ENCODE data around the gene KRTAP4-11.
"Not testable (repeated sequence)": the region's sequence is repeated elsewhere in the genome, so short reads cannot be mapped to it uniquely, and the experiment has no call there.

The KRTAP4-11 gene

DNA sequence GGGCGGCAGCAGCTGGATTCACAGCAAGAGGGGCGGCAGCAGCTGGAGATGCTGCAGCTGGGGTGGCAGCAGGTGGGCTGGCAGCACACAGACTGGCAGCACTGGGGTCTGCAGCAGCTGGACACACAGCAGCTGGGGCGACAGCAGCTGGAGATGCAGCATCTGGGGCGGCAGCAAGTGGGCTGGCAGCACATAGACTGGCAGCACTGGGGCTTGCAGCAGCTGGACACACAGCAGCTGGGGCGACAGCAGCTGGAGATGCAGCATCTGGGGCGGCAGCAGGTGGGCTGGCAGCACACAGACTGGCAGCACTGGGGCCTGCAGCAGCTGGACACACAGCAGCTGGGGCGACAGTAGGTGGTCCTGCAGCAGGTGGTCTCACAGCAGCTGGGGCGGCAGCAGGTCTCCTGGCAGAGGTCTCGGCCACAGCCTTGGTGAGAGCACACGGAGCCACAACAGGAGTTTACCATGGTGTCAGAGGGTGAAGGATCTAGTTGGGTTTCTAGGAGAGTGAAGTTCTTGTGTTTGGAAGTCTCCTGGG is at the start of gene KRTAP4-11:
Gene KRTAP4-11, minus strand, starts transcription at position 528 of the 541 bp plus-strand sequence. Its CDS starts 58 bp downstream, at position 470.
- not testable (repeated sequence) for DNase-seq (ENCODE audit: low spot score)

GRCh38 chr17:41167561-41167960 is 49.4 kb upstream of the KRTAP4-11 start:
- no peak for DNase-seq (ENCODE audit: low spot score)

DNA sequence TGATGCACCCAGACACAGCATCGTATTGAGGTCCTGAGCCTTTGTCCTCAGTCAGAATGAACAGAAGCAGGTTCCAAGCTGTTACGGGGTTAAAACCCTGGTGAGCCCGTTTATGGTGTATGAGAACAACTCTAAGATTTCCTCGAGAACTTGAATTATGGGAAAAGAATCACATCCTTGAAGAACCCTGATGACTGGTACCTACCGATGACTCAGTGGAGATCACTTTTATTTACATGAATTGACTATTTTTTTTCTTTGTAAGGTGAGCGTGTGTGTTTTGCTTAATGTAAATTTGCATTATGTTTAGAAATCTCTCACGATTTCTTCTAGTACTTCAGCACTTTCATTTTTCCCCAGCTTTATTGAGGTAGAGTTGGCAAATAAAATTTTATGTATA is 45.7 kb upstream of the KRTAP4-11 start:
- DNase-seq (ENCODE audit: low spot score): peak; percentile 23

GRCh38 chr17:41160648-41161047 is 42.5 kb upstream of the KRTAP4-11 start, which contains the start of gene KRTAP4-4:
Gene KRTAP4-4, minus strand, starts transcription at chr17:41160748. Its CDS starts 57 bp downstream, at chr17:41160691.
- no peak for DNase-seq (ENCODE audit: low spot score)

- DNase-seq (ENCODE audit: low spot score): not testable (repeated sequence)
Measured at GRCh38 chr17:41160190-41160589, 42.0 kb upstream of the KRTAP4-11 start.

GRCh38 chr17:41153856-41154255 is 35.7 kb upstream of the KRTAP4-11 start:
- DNase-seq (ENCODE audit: low spot score): no peak

DNA sequence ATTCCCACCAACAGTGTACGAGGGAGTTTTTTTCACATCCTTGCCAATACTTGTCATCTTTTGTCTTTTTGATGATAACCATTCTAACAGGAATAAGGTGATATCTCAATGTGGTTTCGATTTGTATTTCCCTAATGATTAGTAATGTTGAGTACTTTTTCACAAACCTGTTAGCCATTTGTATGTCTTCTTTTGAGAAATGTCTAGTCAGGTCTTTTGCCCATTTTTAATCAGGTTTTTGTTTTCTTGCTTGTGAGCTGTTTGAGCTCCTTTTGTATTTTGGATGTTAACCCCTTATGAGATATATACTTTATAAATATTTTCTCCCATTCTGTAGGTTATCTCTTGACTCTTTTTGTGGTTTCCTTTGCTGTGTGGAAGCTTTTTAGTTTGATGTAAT is 33.4 kb upstream of the KRTAP4-11 start:
- DNase-seq (ENCODE audit: low spot score): no peak

GRCh38 chr17:41150026-41150425 is 31.9 kb upstream of the KRTAP4-11 start:
- no peak for DNase-seq (ENCODE audit: low spot score)

DNA sequence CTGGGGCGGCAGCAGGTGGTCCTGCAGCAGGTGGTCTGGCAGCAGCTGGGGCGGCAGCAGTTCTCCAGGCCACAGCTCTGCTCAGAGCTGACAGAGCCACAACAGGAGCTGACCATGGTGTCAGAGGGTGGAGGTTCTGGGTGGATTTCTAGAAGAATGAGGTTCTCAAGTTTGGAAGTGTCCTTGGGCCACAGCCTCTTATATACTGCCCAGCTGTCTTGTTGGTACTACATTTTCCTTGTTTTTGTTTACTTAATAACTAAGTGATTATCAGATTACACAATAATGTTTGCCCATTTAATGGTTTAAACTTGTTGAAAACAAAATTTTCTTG is 31.4 kb upstream of the KRTAP4-11 start, which contains the start of gene KRTAP4-5:
Gene KRTAP4-5, minus strand, starts transcription at position 174 of the 334 bp plus-strand sequence. Its CDS starts 58 bp downstream, at position 116.
- DNase-seq (ENCODE audit: low spot score): no peak

- DNase-seq (ENCODE audit: low spot score): not testable (repeated sequence)
Measured at GRCh38 chr17:41148971-41149651, 30.9 kb upstream of the KRTAP4-11 start.

DNA sequence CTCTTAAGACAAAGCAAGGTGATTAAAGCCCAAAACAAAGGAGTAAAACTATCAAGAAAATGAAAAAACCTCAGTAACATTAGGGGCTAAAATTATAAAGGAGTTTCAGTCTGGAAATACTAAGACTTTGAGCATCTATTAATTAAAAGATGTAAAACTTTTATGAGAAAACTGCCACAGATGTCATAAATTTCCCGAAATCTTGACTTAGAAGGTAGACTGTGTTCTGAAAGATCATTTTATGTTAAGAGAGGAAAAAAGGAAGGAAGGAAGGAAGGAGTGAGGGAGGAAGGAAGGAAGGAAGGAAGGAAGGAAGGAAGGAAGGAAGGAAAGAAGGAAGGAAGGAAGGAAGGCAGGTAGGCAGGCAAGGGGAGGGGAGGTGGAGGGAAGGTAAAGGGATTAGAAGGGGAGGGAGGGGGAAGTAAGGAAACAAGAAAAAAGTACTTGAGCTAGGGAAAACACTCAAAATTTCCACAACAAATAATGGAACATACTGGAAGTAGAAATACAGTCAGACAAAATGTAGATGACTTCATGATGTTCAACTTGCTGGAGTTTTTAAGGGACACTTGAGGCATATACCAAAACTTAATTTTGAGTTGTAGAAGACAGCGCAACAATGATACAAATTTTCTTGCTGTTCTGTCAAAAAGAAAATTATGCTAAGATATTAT is 29.5 kb upstream of the KRTAP4-11 start:
- DNase-seq (ENCODE audit: low spot score): no peak

DNA sequence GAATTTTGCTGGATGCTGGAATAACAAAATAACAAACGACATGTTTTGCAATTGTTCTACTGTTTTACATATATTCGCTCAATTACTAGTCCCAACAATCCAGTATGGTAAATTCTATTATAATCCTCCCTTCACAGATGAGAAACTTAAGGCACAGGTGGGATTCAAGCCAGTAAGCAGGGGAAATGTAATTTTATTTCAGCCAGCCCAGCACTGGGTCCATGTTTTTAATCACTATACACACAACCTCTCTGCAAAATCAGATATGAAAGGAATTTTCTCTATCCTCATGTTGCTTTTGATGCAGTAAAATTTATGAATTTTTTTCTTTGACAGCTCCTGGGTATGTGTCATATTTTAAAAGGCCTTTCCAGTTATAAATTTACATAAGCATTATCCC is 27.1 kb upstream of the KRTAP4-11 start:
- DNase-seq (ENCODE audit: low spot score): no peak

DNA sequence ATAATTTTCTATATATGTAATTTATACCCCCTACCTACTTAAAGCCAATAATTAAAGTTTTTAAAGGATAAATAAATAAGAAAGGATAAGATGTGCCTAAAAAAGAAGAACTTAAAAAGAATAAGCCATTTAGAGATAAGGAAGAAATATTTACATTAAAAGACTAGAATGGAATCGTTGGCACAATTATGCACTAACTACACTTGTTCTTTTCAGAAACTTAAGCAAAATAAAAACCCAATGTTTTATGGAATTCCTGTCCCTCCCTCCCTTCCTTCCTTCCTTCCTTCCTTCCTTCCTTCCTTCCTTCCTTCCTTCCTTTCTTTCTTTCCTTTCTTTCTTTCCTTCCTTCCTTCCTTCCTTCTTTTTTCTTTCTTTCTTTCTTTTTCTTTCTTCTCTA is 26.7 kb upstream of the KRTAP4-11 start:
- DNase-seq (ENCODE audit: low spot score): no peak

- no peak for DNase-seq (ENCODE audit: low spot score)
Measured at GRCh38 chr17:41141361-41141760, 23.2 kb upstream of the KRTAP4-11 start.

- peak; percentile 82 for DNase-seq (ENCODE audit: low spot score)
Measured at GRCh38 chr17:41140360-41141131, 22.4 kb upstream of the KRTAP4-11 start, which contains the start of gene KRTAP4-6. Gene KRTAP4-6, minus strand, starts transcription at chr17:41140544. Its CDS starts 57 bp downstream, at chr17:41140487.

GRCh38 chr17:41139865-41140264 is 21.7 kb upstream of the KRTAP4-11 start:
- not testable (repeated sequence) for DNase-seq (ENCODE audit: low spot score)

DNA sequence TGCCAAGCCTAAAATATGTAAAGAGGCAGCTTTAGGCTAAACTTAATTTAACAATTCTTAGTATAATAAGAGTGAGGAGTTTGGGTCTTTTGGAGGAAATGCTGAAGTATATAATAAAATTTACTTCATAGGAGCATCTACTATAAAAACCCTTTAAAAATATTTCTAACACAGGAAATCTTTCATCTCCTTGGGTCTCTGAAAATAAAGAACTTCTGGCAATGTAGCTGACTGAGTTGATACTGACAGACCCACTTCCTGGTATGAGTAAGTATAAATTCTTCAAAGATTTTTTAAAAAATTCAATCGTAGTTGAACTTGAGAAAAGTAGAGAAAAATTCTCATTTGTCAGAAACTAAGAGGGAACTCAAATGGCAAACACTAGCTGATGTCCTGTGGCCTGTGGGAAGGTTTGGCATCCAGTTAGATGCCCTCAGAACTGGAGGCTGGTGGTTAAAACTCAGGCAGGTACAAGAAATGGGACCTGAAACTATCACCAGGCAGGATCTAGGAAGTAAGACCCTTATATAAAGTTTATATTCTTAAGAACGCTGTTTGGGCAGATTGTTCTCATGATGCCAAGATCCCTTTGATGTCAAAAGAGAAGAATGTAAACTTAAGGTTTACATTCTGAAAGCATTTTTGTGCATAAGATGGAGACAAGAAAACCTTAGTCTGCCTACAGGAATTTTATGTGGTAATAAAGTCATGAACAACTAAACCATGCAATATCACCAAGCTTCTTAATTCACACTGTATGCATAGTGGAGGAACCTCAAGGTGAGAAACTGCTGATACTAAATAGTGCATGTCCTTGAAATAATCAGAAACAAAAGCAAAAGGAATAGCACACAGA is 15.9 kb upstream of the KRTAP4-11 start:
- DNase-seq (ENCODE audit: low spot score): no peak

- DNase-seq (ENCODE audit: low spot score): no peak
Measured at GRCh38 chr17:41131979-41132378, 13.8 kb upstream of the KRTAP4-11 start.

DNA sequence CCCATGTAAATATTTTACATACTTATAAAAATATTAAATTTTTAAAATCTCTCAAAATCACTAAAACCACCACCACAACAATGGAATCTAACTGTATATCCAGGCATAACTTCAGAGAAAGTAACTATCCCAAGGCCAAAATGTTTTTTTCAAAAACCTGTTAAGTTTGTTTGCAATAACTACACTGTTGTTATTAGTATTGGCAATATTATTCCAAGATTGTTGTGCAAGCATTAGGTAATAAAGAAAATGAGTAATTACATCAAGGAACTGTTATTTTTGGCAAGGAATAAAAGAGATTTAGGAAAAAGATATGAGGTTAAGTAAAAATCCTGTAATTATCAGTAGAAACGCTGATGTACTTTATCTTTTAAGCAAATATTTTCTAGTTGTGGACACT is 9.2 kb upstream of the KRTAP4-11 start:
- DNase-seq (ENCODE audit: low spot score): no peak

DNA sequence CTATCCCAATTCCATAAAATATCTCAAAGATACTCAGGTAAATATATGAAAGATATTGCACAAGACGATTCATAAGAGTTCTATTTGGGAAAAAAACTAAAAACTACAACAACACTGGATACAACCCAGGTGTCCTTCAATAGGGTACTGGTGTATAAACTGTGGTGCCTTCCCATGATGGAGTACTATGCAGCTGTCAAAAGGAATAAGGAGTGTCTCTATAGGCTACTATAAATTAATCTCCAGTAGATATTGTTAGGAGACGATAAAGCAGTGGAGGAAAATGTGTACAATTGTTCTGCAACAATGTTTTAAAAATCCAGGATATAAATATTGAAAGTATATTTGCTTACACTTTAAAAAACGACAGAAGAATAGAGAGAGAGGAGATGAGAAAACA is 8.2 kb upstream of the KRTAP4-11 start:
- no peak for DNase-seq (ENCODE audit: low spot score)

DNA sequence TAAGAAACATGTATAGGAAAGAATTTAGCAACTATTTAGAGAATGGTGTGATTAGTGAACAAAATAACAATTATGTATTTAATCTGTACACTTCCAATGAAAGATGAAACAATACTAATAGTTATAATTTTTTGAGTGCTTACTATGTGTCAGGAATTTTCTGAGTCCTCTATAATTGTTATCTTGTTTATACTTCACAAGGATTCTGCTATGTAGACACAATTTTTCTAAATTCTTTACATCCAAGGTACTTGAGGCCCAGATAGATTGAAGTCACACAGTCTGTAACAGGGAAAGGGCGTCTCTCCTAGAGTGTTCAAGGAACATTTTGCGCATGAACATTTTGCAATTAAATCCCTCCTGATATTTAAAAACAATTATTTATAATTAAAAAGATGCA is 6.9 kb upstream of the KRTAP4-11 start:
- DNase-seq (ENCODE audit: low spot score): no peak
